ENCODE data around the gene TMSB10.

DNA sequence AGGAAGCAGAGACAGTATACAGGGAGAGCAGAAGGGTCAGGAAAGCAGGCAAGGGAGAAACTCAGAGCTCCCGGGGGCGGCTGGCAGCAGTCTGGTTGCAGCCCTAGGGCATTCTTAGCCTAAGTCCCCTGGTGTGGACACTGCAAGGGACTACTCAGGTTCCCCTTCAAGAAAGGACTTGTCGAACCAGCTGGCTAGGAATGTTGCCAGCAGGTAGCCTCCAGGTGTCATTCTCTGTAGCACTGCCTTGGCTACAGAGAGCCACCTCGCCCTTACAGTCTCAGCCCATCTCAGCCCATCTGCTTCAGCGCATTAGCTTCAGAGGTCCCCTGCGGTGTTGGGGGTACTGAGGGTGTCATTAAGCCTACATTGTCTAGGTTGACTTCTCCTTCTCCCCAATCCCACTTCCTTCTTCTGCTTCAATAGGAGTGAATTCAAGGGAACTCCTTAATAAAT is 11.3 kb upstream of the TMSB10 start:
- TF ChIP-seq ARNTL (CRISPR knock-in tag; IDR thresholded peaks at IDR 0.05; ENCODE audit: borderline replicate concordance, low read depth) = no peak
- TF ChIP-seq, protein P1, sequence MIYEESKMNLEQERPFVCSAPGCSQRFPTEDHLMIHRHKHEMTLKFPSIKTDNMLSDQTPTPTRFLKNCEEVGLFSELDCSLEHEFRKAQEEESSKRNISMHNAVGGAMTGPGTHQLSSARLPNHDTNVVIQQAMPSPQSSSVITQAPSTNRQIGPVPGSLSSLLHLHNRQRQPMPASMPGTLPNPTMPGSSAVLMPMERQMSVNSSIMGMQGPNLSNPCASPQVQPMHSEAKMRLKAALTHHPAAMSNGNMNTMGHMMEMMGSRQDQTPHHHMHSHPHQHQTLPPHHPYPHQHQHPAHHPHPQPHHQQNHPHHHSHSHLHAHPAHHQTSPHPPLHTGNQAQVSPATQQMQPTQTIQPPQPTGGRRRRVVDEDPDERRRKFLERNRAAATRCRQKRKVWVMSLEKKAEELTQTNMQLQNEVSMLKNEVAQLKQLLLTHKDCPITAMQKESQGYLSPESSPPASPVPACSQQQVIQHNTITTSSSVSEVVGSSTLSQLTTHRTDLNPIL (CRISPR knock-in tag; IDR thresholded peaks at IDR 0.05; ENCODE audit: low read depth) = no peak
- TF ChIP-seq ZNF565 (CRISPR knock-in tag; conservative IDR thresholded peaks at IDR 0.05; ENCODE audit: low read depth) = no peak
- no peak for TF ChIP-seq TOX (CRISPR knock-in tag; IDR thresholded peaks at IDR 0.05; ENCODE audit: borderline replicate concordance)
- TF ChIP-seq, protein P2, sequence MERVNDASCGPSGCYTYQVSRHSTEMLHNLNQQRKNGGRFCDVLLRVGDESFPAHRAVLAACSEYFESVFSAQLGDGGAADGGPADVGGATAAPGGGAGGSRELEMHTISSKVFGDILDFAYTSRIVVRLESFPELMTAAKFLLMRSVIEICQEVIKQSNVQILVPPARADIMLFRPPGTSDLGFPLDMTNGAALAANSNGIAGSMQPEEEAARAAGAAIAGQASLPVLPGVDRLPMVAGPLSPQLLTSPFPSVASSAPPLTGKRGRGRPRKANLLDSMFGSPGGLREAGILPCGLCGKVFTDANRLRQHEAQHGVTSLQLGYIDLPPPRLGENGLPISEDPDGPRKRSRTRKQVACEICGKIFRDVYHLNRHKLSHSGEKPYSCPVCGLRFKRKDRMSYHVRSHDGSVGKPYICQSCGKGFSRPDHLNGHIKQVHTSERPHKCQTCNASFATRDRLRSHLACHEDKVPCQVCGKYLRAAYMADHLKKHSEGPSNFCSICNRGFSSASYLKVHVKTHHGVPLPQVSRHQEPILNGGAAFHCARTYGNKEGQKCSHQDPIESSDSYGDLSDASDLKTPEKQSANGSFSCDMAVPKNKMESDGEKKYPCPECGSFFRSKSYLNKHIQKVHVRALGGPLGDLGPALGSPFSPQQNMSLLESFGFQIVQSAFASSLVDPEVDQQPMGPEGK (CRISPR knock-in tag; IDR thresholded peaks at IDR 0.05; ENCODE audit: borderline replicate concordance) = no peak

All from SK-N-SH treated with all-trans-retinoic acid at 6 μM for 48 hours (cell line).